ENCODE data around the gene C17orf114.

GRCh38 chr17:4815043-4815675 lies 13.0 kb upstream of the C17orf114 start:
- TF ChIP-seq POLR2A (IDR thresholded peaks at IDR 0.05) (no peak), CTCF (IDR thresholded peaks at IDR 0.05) (no peak)
